GM20000 (cell line): Measurements from ENCODE around the gene CROCC2.

Experiments
- DNase-seq: peaks from one replicate; pipeline ENCODE4 v3.0.0; 2012; ENCODE audit warnings: low spot score
- CTCF ChIP-seq: IDR thresholded peaks from 2 replicates; pipeline ENCODE4 v1.5.1; 2012; ENCODE audit warnings: mild to moderate bottlenecking, control low read depth; ENCODE audit errors: extremely low read depth, missing control alignments

Gene CROCC2

GRCh38 chr2:240906911-240907590 is 915 bp downstream of the CROCC2 start:
- DNase-seq: no peak
- TF ChIP-seq CTCF: no peak

GRCh38 chr2:240909216-240909974 is 3.3 kb downstream of the CROCC2 start:
- DNase-seq: no peak

GRCh38 chr2:240911641-240912265 is 5.6 kb downstream of the CROCC2 start:
- no peak for DNase-seq
- no peak for TF ChIP-seq CTCF

More at GRCh38 chr2:240909216-240909974, 3.3 kb downstream of the CROCC2 start:
- no peak for TF ChIP-seq CTCF

- no peak for DNase-seq
- no peak for TF ChIP-seq CTCF
Measured at GRCh38 chr2:240912878-240913809, 7.0 kb downstream of the CROCC2 start.

DNA sequence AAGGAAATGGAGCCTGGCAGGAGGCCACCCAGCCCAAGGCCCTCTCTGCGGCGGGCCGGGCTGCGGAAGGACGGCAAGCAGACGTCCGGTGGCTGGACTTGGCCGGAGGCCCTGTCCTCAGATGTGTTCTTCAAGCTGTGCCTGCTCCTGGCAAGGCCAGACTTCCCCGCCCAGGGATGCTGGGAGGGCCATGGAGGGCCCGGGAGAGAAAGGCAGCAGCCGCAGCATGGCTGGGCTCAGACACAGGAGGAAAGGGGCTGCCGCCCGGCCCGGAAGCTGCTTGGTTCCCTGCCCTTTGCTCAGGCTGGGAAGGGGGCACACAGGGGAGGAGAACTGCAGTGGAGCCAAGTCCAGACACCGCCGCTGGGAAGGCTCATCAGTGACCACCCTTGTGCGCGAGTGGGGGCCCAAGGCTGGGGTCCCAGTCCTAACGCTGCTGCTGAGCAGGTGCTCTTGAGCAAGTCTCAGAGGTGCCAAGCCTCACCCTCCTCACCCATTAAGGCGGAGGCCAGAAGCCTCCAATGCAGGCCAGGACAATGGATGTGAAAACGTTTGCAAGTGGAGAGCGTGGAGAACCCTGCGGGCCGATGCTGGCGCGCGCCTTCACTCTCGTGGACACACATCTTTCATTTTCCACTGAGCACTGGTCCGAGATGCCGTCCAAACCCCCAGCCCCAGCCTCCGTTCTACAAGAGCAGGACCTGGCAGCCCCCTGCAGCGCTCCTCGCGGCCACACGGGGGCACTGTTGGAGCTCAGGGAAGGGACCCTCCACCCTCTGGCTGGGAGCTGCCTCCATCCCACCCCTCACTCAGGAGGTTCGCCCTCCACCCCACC is 7.9 kb downstream of the CROCC2 start:
- TF ChIP-seq CTCF: peak; percentile 88
- DNase-seq: peak; percentile 86

DNA sequence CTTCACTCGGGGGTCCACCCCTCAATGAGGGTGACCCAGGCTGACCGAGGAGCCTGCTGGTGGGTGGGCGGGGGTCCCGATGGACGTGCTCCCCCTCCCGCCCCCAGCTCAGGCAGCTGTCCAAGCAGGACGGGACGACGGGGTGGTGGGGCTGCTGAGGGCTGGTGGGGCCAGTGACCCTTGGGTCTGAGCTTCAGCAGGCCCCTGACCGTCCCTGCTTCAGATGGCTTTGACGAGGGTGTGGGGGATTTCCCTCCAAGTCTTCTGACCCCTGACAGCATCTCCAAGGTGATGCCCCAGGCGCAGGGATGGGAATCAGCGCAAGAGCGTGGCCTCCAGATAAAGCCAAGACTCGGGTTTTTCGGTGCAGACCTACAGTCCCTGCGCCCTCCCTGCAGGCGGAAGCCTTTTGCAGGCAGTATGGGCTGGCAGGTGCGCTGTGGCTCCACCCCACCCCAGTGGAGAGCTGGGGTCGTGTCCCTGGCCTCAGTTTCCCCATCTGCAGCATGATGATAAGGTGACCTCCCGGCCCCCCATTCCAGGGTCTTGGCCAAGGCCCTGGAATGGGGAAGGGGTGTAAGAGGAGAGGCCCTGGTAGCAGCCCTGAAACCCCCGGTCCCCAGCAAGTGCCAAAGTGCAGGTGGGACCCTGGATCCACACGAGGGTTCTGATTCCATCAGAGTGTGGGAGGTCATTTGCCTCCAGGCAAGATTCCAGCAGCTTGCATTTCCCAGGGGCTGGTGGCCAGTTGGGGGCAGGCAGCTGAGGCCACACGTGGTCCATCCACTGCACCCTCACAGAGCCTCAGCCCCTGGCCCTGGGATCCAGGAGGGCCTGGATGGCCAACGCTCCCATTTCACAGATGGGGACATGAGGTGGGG is 8.7 kb downstream of the CROCC2 start:
- no peak for TF ChIP-seq CTCF
- DNase-seq: no peak
